NOMO-1 treated with DMSO at 0.1 percent for 48 hours (cell line): Measurements from ENCODE around the gene LHCGR.

ENCODE experiments used
- DNase-seq: peaks from one replicate; lab custom pipeline; 2025; ENCODE audit not compliant: unreplicated experiment; lab: John Stamatoyannopoulos, UW

Gene LHCGR

GRCh38 chr2:48755473-48755872, at the start of gene LHCGR:
Gene LHCGR (minus strand): TSS chr2:48755724. CDS start chr2:48755671, 53 bp downstream.
- DNase-seq = no peak

- DNase-seq = no peak
Observed at GRCh38 chr2:48799601-48800000, 44.1 kb upstream of the LHCGR start.

- DNase-seq = no peak
Observed at GRCh38 chr2:48795065-48795464, 39.5 kb upstream of the LHCGR start.

- DNase-seq = no peak
Observed at GRCh38 chr2:48793671-48794070, 38.1 kb upstream of the LHCGR start.

- DNase-seq = no peak
Observed at GRCh38 chr2:48792030-48792429, 36.5 kb upstream of the LHCGR start.

- no peak for DNase-seq
Observed at GRCh38 chr2:48790407-48791170, 35.1 kb upstream of the LHCGR start.

GRCh38 chr2:48787580-48787979, 32.1 kb upstream of the LHCGR start:
- DNase-seq = no peak

GRCh38 chr2:48781366-48781765, 25.8 kb upstream of the LHCGR start:
- no peak for DNase-seq

GRCh38 chr2:48779019-48779716, 23.6 kb upstream of the LHCGR start:
- no peak for DNase-seq

- DNase-seq = no peak
Observed at GRCh38 chr2:48774251-48774650, 18.7 kb upstream of the LHCGR start.

GRCh38 chr2:48771241-48772014, 15.9 kb upstream of the LHCGR start:
- no peak for DNase-seq

- DNase-seq = no peak
Observed at GRCh38 chr2:48770181-48770580, 14.7 kb upstream of the LHCGR start.

GRCh38 chr2:48768669-48769068, 13.1 kb upstream of the LHCGR start:
- DNase-seq = peak; percentile 89

- DNase-seq = no peak
Observed at GRCh38 chr2:48767330-48767729, 11.8 kb upstream of the LHCGR start.

- DNase-seq = no peak
Observed at GRCh38 chr2:48760826-48761225, 5.3 kb upstream of the LHCGR start.

GRCh38 chr2:48759682-48760081, 4.2 kb upstream of the LHCGR start:
- DNase-seq = no peak

- DNase-seq = no peak
Observed at GRCh38 chr2:48756289-48756688, 765 bp upstream of the LHCGR start.

- no peak for DNase-seq
Observed at GRCh38 chr2:48754874-48755273, 650 bp downstream of the LHCGR start.

GRCh38 chr2:48753228-48753627, 2.3 kb downstream of the LHCGR start:
- no peak for DNase-seq

- peak; percentile 58 for DNase-seq
Observed at GRCh38 chr2:48750128-48750739, 5.3 kb downstream of the LHCGR start.
